Lung (tissue), 12 donors: ENCODE results near the gene PAXIP1. TPM values are rescaled to one million over a fixed set of nuclear protein-coding genes. Genes with fewer than 3 reads are reported as not detected.

Source experiments
- ATAC-seq: fragments of 200-7000 bp; cut with Tn5 transposase; one replicate; pipeline ENCODE4 v1.9.1; 2020; ENCODE audit warnings: moderate number of reproducible peaks; ENCODE audit not compliant: insufficient read depth, low FRiP score
- DNase-seq, 3 donors: peaks; one replicate each; pipeline ENCODE4 v3.0.0-alpha.2; 2013 to 2017
- H3K27ac ChIP-seq, 2 donors: one replicate each; pipeline ENCODE4 v1.5.1; 2013; ENCODE audit warnings: mild to moderate bottlenecking in 2 of 2, moderate library complexity in 2 of 2, control low read depth in 1 of 2, inconsistent platforms in 1 of 2, low read depth in 1 of 2, low read length in 1 of 2
- H3K27me3 ChIP-seq, 3 donors: one replicate each; pipeline ENCODE4 v1.5.1; 2013; ENCODE audit warnings: low read length in 2 of 3; ENCODE audit not compliant: control insufficient read depth in 3 of 3, insufficient read depth in 3 of 3
- H3K36me3 ChIP-seq, 4 donors: one replicate each; pipeline ENCODE4 v1.5.1; 2013; ENCODE audit warnings: low read length in 4 of 4, mild to moderate bottlenecking in 1 of 4, moderate library complexity in 1 of 4; ENCODE audit not compliant: control insufficient read depth in 4 of 4, insufficient read depth in 4 of 4
- H3K4me1 ChIP-seq, 5 donors: one replicate each; pipeline ENCODE4 v1.5.1; 2013; ENCODE audit warnings: low read length in 5 of 5, mild to moderate bottlenecking in 2 of 5, moderate library complexity in 1 of 5; ENCODE audit not compliant: control insufficient read depth in 5 of 5, insufficient read depth in 5 of 5
- H3K4me3 ChIP-seq: one replicate; pipeline ENCODE4 v1.5.1; 2013; ENCODE audit warnings: mild to moderate bottlenecking, control low read depth, moderate library complexity
- H3K9ac ChIP-seq, 2 donors: one replicate each; pipeline ENCODE4 v1.5.1; 2013; ENCODE audit warnings: low read length in 2 of 2, control low read depth in 1 of 2; ENCODE audit not compliant: insufficient read depth in 1 of 2
- H3K9me3 ChIP-seq, 4 donors: one replicate each; pipeline ENCODE4 v1.5.1; 2013; ENCODE audit warnings: low read length in 3 of 4, mild to moderate bottlenecking in 1 of 4, moderate library complexity in 1 of 4; ENCODE audit not compliant: control insufficient read depth in 4 of 4, insufficient read depth in 3 of 4
- CTCF ChIP-seq: IDR thresholded peaks from 2 replicates; pipeline ENCODE4 v1.5.1; 2012; ENCODE audit warnings: mild to moderate bottlenecking; ENCODE audit errors: control extremely low read depth, extremely low read depth
- WGBS, 2 donors: extraction: QIAGEN DNeasy Blood & Tissue Kit; methylation state at CpG; one replicate each; pipeline ENCODE4 v1.1.7; 2013; 5-methylcytosine and 5-hydroxymethylcytosine counted together
- polyA plus RNA-seq, 2 donors: library from polyadenylated mRNA; stranded (reverse); fragments of 200-250 nt; gene quantifications; one replicate each; pipeline ENCODE4 v1.2.1, GENCODE V29; 2013
- total RNA-seq, 2 donors: library from RNA; depleted of rRNA in 1 of 2; stranded (reverse); fragments of >200 nt in 1 of 2; gene quantifications; one replicate each; pipeline ENCODE4 v1.2.1, GENCODE V29; 2014 to 2021
- donor health status: control.
- donor health status: control.
- donor health status: Bipolar disorder and iron deficiency.
- donor health status: healthy.
- donor health status: DM: yes; HTN: yes; CAD: no.

The PAXIP1 gene
- total and polyA plus RNA-seq, 4 donors = 4.7 to 15.3 (median 7.5) TPM

DNA sequence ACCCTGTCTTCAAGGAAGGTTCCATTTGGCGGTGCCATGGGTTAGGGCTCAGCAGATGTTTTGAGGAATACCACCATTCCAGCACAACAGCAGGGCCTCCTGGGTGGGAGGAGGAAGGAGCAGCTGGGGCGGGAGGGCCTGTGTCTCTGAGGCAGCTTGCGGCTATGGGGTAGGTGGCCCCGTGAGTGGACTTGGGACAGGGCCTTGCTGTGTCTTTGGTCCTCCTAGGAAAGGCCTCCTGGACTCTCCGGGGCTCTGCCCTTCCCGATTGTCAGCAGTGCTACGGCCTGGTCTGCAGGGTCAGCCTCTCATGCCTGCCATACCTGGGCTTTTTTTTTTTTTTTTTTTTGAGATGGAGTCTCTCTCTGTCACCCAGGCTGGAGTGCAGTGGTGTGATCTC, 96.7 kb downstream of the PAXIP1 start:
- Histone ChIP-seq H3K9ac (no peak overlapping the region), H3K27ac (no peak overlapping the region), H3K4me1 (no peaks in the 10 kb centered on the region), H3K36me3 (no peaks in the 10 kb centered on the region), H3K4me3 (no peak overlapping the region), H3K9me3 (peaks cover 0 to 12% (median 1%) of the 10 kb centered on the region in 4 donors), H3K27me3 (no peaks in the 10 kb centered on the region)
- DNase-seq (no peak), ATAC-seq (no peak)
- no peak for TF ChIP-seq CTCF
- 96% methylated on average over 7 of the region's 7 CpGs for WGBS, 2 donors

GRCh38 chr7:154905615-154906014, 97.3 kb downstream of the PAXIP1 start:
- no peak for TF ChIP-seq CTCF
- WGBS, 2 donors = 85 to 87% methylated on average over 8 of the region's 8 CpGs
- Histone ChIP-seq H3K4me3 (no peak overlapping the region), H3K4me1 (no peaks in the 10 kb centered on the region), H3K9me3 (peaks cover 0 to 7% (median under 1%) of the 10 kb centered on the region in 4 donors), H3K9ac (no peak overlapping the region), H3K36me3 (no peaks in the 10 kb centered on the region), H3K27ac (no peak overlapping the region), H3K27me3 (no peaks in the 10 kb centered on the region)
- ATAC-seq (no peak), DNase-seq (no peak)

DNA sequence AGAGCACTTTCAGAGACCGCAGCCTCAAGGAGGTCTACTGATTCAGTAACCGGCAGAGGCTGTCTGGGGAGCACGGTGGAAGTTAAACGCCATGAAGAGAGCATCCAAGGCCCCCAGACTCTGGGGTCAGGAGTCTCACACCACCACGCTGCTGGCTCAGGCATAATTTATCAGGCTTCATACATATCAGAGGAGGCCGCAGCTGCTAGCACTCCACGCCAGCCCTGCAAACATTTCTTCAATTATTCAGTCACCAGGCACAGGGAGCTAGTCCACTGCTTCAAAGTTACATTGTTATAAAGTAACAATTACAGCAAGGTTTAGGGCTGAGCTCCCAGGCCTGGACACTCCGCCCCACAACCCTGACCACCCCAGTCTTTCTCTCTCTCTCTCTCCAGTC, 97.8 kb downstream of the PAXIP1 start:
- no peaks in the 10 kb centered on the region for H3K4me1 ChIP-seq
- TF ChIP-seq CTCF = no peak
- no peak overlapping the region for H3K9ac ChIP-seq
- no peaks in the 10 kb centered on the region for H3K27me3 ChIP-seq
- H3K36me3 ChIP-seq = no peaks in the 10 kb centered on the region
- 79 to 94% methylated on average over 8 of the region's 8 CpGs for WGBS, 2 donors
- H3K27ac ChIP-seq = no peak overlapping the region
- peaks cover 0 to 3% (median 0%) of the 10 kb centered on the region in 4 donors for H3K9me3 ChIP-seq
- DNase-seq (peak in 1 of 3 donors; percentile 16), ATAC-seq (no peak)
- no peak overlapping the region for H3K4me3 ChIP-seq

DNA sequence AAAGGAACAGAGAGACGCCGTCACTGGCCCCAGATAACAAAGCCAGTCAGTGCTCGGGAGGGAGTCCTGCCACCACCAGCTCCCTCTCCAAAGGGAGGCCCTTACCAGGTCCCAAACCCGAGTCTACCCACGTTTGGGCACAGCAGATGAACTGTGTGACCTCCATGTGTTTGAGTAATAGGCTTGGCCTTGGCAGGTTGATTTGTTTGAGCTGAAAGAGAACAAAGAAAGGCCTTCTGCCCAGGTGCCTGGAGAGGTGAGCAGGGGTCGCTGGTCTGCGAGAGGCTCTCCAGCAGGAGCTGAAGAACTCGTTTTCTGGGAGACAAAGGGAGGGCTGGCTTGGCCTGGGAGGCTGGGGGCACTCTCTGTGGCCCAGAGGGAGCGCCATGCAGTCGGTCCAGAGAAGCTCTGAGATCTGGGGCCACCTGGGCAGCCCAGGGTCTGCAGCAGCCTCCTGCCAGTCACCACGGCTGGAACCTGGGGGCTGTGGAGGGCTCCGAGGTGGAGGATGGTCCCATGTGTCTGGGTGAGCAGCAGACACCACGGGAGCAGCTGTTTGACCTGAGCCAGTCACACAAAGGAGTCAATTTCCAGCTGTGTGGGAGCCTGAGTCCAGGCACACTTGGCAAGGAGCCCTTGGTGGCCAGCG, 99.7 kb downstream of the PAXIP1 start:
- peak; percentile 32 for ATAC-seq
- H3K27me3 ChIP-seq = no peaks in the 10 kb centered on the region
- no peaks in the 10 kb centered on the region for H3K4me1 ChIP-seq
- H3K9ac ChIP-seq = no peak overlapping the region
- H3K36me3 ChIP-seq = no peaks in the 10 kb centered on the region
- WGBS, 2 donors = 56 to 60% methylated on average over 14 of the region's 14 CpGs
- TF ChIP-seq CTCF = no peak
- H3K9me3 ChIP-seq = no peaks in the 10 kb centered on the region
- H3K4me3 ChIP-seq = no peak overlapping the region
- no peak for DNase-seq
- H3K27ac ChIP-seq = no peak overlapping the region
